Activated CD4-positive, alpha-beta T cell treated with anti-CD3 and anti-CD28 coated beads, Interleukin-2, Interleukin-4, amounts not matched to agents 100 ng/mL and 50 ng/mL, durations not matched to agents 16 hours and 8 hours (primary cell): ENCODE measurements around the gene ZSCAN31.
"Not testable (repeated sequence)": the region's sequence is repeated elsewhere in the genome, so short reads cannot be mapped to it uniquely, and the experiment has no call there.

Experiments
- DNase-seq: peaks from one replicate; pipeline ENCODE4 v3.0.0-alpha.2; 2020; ENCODE audit warnings: low spot score

The ZSCAN31 gene

GRCh38 chr6:28317866-28318265 lies 18.1 kb downstream of the ZSCAN31 start:
- not testable (repeated sequence) for DNase-seq

GRCh38 chr6:28315628-28316027 lies 20.3 kb downstream of the ZSCAN31 start:
- DNase-seq, result no peak

DNA sequence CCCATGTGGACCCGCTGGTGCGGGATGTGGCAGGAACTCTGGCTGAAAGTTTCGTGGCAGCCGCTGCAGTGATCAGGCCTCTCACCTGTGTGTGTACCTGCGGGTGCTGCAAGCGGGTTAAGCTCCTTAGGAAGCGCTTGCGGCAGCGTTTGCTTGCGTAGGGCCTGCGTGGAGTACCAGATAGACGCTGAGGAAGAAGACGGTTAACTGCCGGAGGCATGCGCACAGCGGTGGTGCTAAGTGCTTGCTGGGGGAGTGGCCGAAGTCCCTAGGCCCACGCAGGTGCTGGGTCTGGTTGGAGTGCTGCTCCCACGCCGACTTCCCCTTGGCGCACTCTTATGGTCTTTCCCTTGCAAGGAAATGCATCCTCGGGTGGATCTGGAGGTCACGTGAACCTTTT lies 23.0 kb downstream of the ZSCAN31 start:
- no peak for DNase-seq

DNA sequence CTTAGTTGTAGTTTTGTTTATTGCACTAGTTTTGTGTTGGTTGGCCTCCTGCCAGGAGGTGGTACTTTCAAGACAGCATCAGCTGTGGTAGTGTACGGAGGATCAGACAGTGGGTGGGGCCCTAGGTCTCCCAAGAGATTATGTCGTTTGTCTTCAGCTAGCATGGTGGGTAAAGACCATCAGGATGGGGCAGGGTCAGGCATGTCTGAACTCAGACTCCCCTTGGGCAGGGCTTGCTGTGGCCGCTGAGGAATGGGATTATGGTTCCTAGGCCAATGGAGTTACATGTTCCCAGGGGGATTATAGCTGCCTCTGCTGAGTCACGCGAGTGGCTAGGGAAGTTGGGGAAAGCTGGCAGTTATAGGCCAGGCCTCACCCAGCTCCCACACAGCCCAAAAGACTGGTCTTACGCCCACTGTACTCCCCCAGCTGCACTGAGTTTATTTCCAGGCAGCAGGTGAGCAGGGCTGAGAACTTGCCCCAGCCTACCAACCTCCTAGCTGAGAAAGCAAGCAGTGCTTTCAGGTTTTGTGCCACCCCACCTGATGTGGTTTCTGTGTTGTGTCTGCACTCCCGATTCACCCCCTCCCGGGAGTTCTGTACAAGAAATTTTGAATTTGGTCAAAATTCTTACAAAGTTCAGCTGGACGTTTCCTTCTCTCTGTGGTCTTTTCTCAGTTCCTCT lies 24.7 kb downstream of the ZSCAN31 start:
- DNase-seq, result no peak

- not testable (repeated sequence) for DNase-seq
Measured at GRCh38 chr6:28306363-28306762, 29.6 kb downstream of the ZSCAN31 start.

DNA sequence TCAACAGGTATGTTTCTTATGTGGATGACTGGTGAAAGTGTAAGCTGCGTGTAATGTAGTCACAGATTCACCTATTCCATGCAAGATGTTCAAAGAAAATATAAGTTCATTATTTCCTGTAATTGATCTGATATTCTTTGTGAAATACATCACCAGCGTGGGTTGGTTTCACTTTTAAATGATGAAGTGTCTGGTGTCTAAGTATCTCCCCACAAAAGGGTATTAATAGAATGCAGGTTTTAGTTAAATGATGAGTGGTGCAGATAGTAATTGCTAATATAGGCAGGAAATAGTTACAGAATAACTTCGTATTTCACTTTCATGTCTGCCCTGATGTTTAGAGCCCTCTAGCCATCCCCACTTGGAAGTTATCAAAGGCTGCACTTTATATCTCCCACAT lies 32.4 kb downstream of the ZSCAN31 start:
- DNase-seq, result peak; percentile 1

DNA sequence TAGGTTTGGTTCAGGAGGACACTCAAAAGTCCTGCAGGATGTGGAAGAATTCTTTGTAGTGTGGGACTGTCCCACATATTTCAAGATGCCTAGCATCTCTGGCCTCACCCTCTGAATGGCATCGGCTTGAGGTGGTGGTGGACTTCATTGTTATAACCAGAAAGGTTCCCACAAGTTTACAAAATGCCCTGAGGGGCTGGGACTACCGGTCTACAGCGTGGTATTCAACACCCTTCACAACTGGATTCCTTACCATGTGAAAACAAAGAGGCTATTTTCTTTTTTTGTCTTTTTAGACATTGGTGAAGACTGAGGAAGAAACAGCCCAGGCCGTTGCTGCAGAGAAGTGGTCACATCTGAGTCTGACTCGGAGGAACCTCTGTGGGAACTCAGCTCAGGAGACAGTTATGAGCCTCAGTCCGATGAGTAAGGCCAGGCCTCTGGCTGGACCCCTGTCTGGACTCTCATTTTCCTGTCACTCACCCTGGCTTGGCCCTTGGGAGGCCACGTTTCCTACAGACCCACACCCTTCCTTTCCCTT lies 39.4 kb downstream of the ZSCAN31 start:
- no peak for DNase-seq

GRCh38 chr6:28295326-28295725 lies 40.6 kb downstream of the ZSCAN31 start:
- DNase-seq, result no peak

GRCh38 chr6:28291573-28291972 lies 44.4 kb downstream of the ZSCAN31 start:
- no peak for DNase-seq

GRCh38 chr6:28282926-28283325 lies 53.0 kb downstream of the ZSCAN31 start:
- DNase-seq, result no peak

GRCh38 chr6:28281288-28282064 lies 54.5 kb downstream of the ZSCAN31 start, which contains the start of gene PGBD1:
Gene PGBD1 (plus strand): TSS chr6:28281572. CDS start chr6:28283814, 2,242 bp downstream.
- DNase-seq, result peak; percentile 57

DNA sequence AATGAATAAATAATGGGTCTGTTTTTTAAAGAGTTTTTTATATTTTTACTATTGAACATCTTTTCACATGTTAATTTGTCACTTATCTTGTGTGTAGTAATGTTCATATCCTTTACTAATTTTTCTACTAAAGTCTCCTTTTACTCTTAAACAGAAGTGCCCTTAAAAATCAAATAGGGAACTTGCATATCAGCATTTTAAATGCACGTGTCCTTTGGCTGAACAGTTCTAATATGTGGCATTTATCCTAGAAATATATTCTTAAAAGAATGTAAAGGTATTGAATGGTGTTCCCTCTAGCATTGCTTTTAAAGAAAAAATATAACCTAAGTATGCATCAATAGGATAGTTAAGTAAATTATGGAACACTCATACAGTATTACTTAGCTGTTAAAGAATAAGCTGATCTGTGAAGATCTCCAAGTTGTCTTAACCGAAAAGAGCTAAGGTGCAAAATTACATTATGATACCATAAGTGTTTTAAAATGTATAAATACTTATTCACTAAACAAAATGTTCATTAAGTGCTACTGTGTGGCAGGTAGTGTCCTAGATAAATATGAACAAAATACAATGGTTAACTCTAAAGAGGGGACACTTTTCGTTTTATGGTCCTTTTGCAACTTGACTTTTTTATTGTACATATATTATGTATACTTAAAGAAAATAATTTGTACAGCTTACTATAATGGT lies 55.2 kb downstream of the ZSCAN31 start:
- no peak for DNase-seq

- DNase-seq, result no peak
Measured at GRCh38 chr6:28277746-28278145, 58.2 kb downstream of the ZSCAN31 start.

DNA sequence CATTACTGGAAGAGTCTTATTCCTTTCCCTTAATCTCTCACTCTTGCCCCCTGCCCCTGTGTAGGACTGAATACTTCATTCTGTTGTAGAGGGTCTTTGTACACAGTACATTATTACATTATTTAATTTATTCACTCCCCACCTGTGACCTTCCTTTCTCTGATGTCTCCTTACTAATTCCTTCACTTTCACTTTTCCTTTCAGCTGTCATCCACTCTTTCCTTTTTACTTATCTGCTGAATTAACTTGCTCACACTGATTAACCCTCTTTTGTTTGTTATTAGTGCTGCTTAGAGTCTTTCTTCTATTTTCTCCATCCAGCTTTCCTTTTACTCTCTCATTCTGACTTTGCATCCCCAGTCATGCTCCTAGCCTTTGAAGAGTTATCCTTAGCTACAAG lies 61.1 kb downstream of the ZSCAN31 start:
- no peak for DNase-seq
